HCT116 (cell line): ENCODE results near the gene RUFY1.

Experiments
- CTCF ChIP-seq, 3 experiments: fragments of 200-600 bp in 1 of 3; sonication (generic) in 1 of 3; IDR thresholded peaks in 2 of 3; conservative IDR thresholded peaks in 1 of 3; 2 replicates each; pipeline ENCODE4 v1.5.1; 2012 to 2017; ENCODE audit warnings: low read depth in 2 of 3, low read length in 2 of 3, antibody characterized with exemption in 1 of 3, borderline replicate concordance in 1 of 3, control low read depth in 1 of 3, mild to moderate bottlenecking in 1 of 3, mixed read lengths in 1 of 3, mixed run types in 1 of 3, moderate library complexity in 1 of 3; ENCODE audit not compliant: insufficient read depth in 1 of 3
- ELF1 ChIP-seq: IDR thresholded peaks from 2 replicates; pipeline ENCODE4 v1.6.1; 2012; ENCODE audit warnings: low read depth, borderline replicate concordance
- EZH2 ChIP-seq: fragments of 200-600 bp; sonication (generic); IDR thresholded peaks from 2 replicates; pipeline ENCODE4 v1.6.1; 2017; ENCODE audit warnings: antibody characterized with exemption, mixed run types
- EZH2phosphoT487 ChIP-seq: fragments of 200-600 bp; IDR thresholded peaks from 2 replicates; pipeline ENCODE4 v1.6.1; 2018; ENCODE audit warnings: antibody characterized with exemption, borderline replicate concordance
- POLR2A ChIP-seq: IDR thresholded peaks from 2 replicates; pipeline ENCODE4 v1.7.0; 2011; ENCODE audit warnings: borderline replicate concordance; ENCODE audit not compliant: insufficient read depth, insufficient read length; ENCODE audit errors: extremely low read depth
- POLR2AphosphoS5 ChIP-seq: IDR thresholded peaks from 2 replicates; pipeline ENCODE4 v1.6.1; 2011; ENCODE audit warnings: mild to moderate bottlenecking, low read depth, low read length, moderate library complexity
- RAD21 ChIP-seq: IDR thresholded peaks from 2 replicates; pipeline ENCODE4 v1.6.1; 2012; ENCODE audit warnings: low read depth, mild to moderate bottlenecking
- SIN3A ChIP-seq: IDR thresholded peaks from 2 replicates; pipeline ENCODE4 v1.6.1; 2012; ENCODE audit warnings: low read depth
- YY1 ChIP-seq: IDR thresholded peaks from 2 replicates; pipeline ENCODE4 v1.6.1; 2011; ENCODE audit warnings: low read length, low read depth, moderate library complexity, mild to moderate bottlenecking; ENCODE audit not compliant: insufficient replicate concordance; ENCODE audit errors: extremely low read depth
- ZNF274 ChIP-seq: fragments of 200-500 bp; sonication (Bioruptor generic); IDR thresholded peaks from 2 replicates; pipeline ENCODE4 v1.6.1; 2014; ENCODE audit warnings: mild to moderate bottlenecking, low read depth, low read length, inconsistent platforms
- TF ChIP-seq, protein P1 (sequence below): IDR thresholded peaks from 2 replicates; pipeline ENCODE4 v1.6.1; 2012
- TF ChIP-seq, protein P2 (sequence below): IDR thresholded peaks from 2 replicates; pipeline ENCODE4 v1.6.1; 2012; ENCODE audit warnings: low read depth

DNA sequence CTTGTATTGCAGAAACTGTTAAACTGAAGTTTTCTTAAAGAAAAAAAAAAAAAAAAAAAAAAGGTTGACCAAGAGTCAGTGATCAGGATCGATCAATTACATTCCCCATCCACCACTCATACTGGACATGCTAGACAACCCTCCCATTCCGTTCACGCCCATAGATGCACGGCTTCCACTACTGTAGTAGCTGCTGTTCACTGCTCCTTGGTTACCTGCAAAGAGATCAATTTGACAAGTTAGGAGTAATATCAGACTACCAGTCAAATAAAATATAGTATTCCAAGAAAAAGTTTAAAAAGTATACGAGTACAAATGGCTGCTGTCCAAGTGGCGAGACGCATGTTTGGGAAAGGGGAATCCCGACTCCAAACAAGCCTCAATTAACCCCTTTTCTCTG, 64.4 kb downstream of the RUFY1 start:
- TF ChIP-seq POLR2A (no peak), CTCF (IDR thresholded peaks at IDR 0.05 in 2 of 3, conservative IDR thresholded peaks at IDR 0.05 in 1 of 3; ENCODE audit: borderline replicate concordance in 1 of 3, insufficient read depth in 1 of 3, low read depth in 2 of 3, low read length in 2 of 3) (no peak), ELF1 (no peak), EZH2phosphoT487 (no peak), POLR2AphosphoS5 (no peak), EZH2 (no peak), ZNF274 (no peak), SIN3A (no peak), RAD21 (no peak), YY1 (no peak)
- TF ChIP-seq, protein P1, sequence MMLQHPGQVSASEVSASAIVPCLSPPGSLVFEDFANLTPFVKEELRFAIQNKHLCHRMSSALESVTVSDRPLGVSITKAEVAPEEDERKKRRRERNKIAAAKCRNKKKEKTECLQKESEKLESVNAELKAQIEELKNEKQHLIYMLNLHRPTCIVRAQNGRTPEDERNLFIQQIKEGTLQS, result no peak
- TF ChIP-seq, protein P2, sequence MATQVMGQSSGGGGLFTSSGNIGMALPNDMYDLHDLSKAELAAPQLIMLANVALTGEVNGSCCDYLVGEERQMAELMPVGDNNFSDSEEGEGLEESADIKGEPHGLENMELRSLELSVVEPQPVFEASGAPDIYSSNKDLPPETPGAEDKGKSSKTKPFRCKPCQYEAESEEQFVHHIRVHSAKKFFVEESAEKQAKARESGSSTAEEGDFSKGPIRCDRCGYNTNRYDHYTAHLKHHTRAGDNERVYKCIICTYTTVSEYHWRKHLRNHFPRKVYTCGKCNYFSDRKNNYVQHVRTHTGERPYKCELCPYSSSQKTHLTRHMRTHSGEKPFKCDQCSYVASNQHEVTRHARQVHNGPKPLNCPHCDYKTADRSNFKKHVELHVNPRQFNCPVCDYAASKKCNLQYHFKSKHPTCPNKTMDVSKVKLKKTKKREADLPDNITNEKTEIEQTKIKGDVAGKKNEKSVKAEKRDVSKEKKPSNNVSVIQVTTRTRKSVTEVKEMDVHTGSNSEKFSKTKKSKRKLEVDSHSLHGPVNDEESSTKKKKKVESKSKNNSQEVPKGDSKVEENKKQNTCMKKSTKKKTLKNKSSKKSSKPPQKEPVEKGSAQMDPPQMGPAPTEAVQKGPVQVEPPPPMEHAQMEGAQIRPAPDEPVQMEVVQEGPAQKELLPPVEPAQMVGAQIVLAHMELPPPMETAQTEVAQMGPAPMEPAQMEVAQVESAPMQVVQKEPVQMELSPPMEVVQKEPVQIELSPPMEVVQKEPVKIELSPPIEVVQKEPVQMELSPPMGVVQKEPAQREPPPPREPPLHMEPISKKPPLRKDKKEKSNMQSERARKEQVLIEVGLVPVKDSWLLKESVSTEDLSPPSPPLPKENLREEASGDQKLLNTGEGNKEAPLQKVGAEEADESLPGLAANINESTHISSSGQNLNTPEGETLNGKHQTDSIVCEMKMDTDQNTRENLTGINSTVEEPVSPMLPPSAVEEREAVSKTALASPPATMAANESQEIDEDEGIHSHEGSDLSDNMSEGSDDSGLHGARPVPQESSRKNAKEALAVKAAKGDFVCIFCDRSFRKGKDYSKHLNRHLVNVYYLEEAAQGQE, result no peak
